GM19025 (cell line): ENCODE measurements around the gene RAD51B.

Experiments used
- ATAC-seq: cut with Tn5 transposase; IDR thresholded peaks from one replicate; pipeline ENCODE4 v1.9.1; 2021; ENCODE audit warnings: mild to moderate bottlenecking, low read depth, moderate library complexity; ENCODE audit not compliant: unreplicated experiment

Gene RAD51B

DNA sequence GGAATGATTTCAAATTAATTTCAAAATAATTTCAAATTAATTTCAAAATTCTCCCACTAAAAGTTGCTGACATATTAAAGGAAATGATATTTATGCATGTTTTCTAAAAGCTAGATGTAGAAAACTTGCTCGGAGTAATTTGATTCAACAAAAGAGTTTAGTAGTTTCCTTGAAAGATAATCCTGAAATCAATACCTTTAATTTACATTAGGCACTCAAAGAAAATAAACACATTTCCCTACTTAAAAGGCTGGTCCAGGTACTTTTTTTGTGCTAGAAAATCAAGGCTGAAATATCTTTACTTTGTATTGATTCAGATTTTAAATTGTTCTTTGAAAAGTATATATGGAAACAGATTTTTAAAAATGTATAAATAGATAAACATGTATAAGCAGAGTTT, 370.5 kb downstream of the RAD51B start:
- ATAC-seq: no peak

GRCh38 chr14:68191567-68192321, 372.2 kb downstream of the RAD51B start:
- no peak for ATAC-seq

- no peak for ATAC-seq
These were observed 373.4 kb downstream of the RAD51B start for GRCh38 chr14:68192935-68193334.

DNA sequence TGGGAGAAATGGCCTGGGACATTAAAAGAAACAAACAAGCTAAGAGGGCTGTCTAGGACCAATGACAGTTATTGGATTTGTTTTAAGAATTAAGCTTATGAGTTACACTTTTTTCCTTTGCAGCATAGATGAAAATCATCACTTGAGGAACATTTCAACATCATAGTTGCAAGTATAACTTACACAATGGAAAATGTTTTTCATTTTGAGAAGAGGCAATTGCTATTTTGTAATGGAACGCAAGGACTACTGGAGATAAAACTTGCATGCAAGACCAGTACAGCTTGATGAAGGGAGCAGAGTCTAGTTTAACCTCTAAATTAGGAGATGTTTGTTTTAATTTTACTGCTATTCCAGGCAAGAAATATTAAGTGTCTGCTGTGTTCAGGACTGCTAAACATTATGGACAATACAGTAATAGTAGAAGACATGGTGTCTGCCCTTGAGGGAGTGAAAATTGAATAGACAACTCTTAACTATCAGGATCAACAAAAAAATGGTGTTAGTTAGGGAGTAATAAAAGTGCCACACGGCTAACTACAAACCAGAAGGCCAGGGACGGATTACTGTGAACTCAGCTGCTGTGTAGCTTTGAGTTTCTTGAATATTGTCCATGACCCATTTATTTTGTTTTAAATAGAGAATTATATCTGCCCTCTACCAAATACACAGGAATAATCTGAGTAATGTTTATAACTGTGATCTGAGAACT, 374.5 kb downstream of the RAD51B start:
- no peak for ATAC-seq

DNA sequence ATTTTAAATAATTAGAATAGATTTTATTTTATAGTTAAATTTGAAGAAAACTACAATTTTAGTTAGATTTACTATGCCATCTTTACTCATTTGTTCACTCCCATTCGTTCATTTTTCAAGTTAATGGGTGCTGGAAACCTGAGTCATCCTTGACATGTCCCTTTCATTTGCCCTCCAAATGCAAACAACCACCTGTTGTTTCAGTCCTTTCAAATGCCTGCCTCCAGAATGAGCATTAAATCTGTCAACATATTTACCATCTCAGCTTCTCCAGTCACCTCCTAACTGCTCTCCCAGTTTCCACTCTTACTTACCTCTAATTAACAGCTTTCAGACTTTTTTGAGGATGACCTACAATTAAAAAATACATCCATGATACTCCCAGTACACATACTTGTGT, 375.5 kb downstream of the RAD51B start:
- ATAC-seq: no peak

GRCh38 chr14:68198713-68199495, 379.3 kb downstream of the RAD51B start:
- no peak for ATAC-seq

GRCh38 chr14:68199554-68200151, 380.1 kb downstream of the RAD51B start:
- no peak for ATAC-seq

GRCh38 chr14:68203871-68204270, 384.3 kb downstream of the RAD51B start:
- no peak for ATAC-seq

- ATAC-seq: no peak
These were observed 388.6 kb downstream of the RAD51B start for GRCh38 chr14:68208218-68208617.

GRCh38 chr14:68208626-68209317, 389.2 kb downstream of the RAD51B start:
- no peak for ATAC-seq

GRCh38 chr14:68210729-68211299, 391.2 kb downstream of the RAD51B start:
- ATAC-seq: peak; percentile 91

DNA sequence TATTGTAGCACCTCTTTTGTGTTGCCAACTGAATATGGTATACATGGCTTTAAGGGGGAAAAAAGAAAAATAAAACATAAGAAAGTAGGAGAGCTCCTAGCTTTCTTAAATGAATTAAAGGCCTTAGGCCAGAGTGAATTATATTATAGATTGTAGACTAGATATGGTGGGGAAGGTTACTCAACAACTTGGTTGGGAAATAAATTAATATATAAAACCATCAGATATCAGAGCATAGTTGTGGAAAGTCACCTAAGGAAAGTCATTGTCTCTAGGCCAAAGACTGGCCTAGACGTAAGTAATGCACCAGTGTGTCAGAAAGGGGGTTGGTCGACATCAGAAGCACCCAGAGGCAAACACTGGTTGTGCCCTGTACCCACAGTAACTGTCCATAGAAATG, 391.8 kb downstream of the RAD51B start:
- no peak for ATAC-seq

GRCh38 chr14:68211886-68212285, 392.3 kb downstream of the RAD51B start:
- ATAC-seq: no peak

- ATAC-seq: no peak
These were observed 392.8 kb downstream of the RAD51B start for GRCh38 chr14:68212361-68212760.

DNA sequence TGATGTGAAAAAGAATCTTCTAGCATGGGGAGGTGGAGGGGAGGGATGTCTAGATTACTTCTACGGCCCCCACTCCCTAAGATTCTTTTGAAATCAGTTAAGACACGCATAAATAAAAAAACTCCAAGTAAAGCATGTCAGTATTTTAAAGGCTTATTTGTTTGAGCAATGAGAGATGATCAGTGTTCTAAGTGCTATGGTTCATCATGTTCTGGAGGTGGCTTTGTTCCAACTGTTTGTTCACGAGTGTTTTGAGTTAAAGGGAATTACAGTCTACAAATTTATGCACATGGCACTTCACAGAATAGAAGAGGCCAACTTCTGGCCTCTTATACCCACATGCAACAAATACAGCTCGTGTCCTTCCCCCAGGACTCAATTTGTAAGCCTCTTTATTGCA, 394.9 kb downstream of the RAD51B start:
- ATAC-seq: no peak

- no peak for ATAC-seq
These were observed 396.1 kb downstream of the RAD51B start for GRCh38 chr14:68215629-68216028.

DNA sequence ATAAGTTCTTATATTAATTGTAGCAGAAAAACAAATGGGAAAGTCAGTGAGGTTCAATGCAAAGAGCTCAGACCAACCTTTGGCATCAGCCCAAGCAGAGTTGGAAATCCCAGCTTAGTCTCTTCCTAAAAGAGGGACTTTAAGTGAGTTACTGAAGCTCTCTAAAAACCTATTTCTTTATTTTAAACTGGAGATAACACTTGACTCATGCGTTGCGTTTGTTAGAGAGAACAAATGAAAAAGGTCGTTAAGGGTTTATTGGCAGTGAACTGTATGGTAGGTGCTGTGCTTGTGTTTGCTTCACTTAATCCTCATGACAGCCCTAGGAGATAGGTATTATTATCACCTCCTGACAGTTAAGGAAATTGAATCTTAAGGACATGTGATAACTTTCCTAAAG, 396.5 kb downstream of the RAD51B start:
- no peak for ATAC-seq

- no peak for ATAC-seq
These were observed 397.4 kb downstream of the RAD51B start for GRCh38 chr14:68216957-68217356.

DNA sequence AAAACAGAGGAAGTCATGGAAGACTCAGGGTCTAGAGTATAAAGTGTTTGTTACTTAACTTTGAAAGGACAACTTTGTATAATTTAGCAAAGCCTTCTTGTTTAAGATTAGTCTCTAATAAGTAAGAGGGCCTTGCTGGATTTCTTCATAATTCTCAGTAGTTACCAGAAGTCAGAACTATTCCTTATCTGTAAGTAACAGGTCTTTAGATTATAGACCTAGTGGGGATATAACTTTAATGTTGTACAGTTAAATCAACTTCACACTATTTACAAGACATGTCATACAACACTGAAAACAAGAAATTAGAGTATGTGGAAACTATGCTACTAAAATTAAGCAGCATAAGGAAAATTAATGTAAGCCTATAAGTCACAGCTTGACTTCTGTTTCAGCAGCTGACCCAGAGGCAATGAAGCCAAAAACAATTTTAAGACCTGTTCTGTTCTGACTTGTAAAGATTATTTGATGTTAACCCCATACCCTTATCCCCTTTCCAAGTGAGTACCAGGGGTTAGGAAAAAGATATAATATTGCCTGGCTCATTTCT, 398.3 kb downstream of the RAD51B start:
- ATAC-seq: no peak

GRCh38 chr14:68219407-68219806, 399.8 kb downstream of the RAD51B start:
- no peak for ATAC-seq
